ENCODE measurements around the gene LNX2. TPM values are rescaled to one million over a fixed set of nuclear protein-coding genes. Genes with fewer than 3 reads are reported as not detected.
"Not testable (repeated sequence)": the region's sequence is repeated elsewhere in the genome, so short reads cannot be mapped to it uniquely, and the experiment has no call there.

Gene LNX2
- total and polyA plus RNA-seq, 7 experiments from 2014 or later, result 3.2 to 10.7 (median 4.5) TPM

DNA sequence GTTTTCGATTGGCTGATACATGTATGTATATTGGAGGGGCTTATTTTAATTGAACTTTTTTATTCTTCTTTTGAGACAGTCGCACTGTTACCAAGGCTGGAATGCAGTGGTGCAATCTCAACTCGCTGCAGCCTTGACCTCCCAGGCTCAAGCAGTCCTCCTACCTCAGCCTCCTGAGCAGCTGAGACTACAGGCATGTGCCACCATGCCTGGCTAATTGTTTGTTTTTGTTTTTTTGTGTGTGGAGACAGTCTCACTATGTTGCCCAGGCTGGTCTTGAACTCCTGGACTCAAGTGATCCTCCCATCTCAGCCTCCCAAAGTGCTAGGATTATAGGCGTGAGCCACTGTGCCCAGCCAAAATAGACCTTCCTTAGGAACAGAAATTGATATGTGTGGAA lies 8.4 kb upstream of the LNX2 start:
- not testable (repeated sequence) for DNase-seq; H3K9me3 Mint-ChIP-seq; H3K27ac Mint-ChIP-seq; H3K9me3 ChIP-seq (ENCODE audit: control insufficient read depth in 2 of 3, low read length in 3 of 3); H3K27ac ChIP-seq (ENCODE audit: low read depth, low read length); ATAC-seq; H3K27me3 ChIP-seq (ENCODE audit: control insufficient read depth in 2 of 2, insufficient read depth in 2 of 2, low read length in 2 of 2); H3K36me3 ChIP-seq (ENCODE audit: control insufficient read depth in 2 of 3, insufficient read depth in 3 of 3, low read length in 3 of 3); H3K27me3 Mint-ChIP-seq; H3K4me3 Mint-ChIP-seq; H3K4me3 ChIP-seq (ENCODE audit: low read length)
- Mint-ChIP-seq H3K4me1 (peaks cover 43 to 92% (median 87%) of the 10 kb centered on the region in 7 donors), H3K36me3 (peaks cover 0 to 58% (median 36%) of the 10 kb centered on the region in 5 donors)
- ChIA-PET CTCF (interaction anchor here (0.5 kb wide), 1 partner anchor 252 kb away, joined by 3 read pairs; no protein-coding TSS in a partner anchor), POLR2A (interaction anchor here (1.1 kb wide), 1 partner anchor 8 kb away, joined by 3 read pairs; the partner anchor contains the start of gene LNX2)
- intact Hi-C loops (cut with micrococcal nuclease), result loop anchor here in 1 of 2 donors (10.0 kb wide), 1 partner anchor 1444 kb away; no protein-coding TSS in a partner anchor
- peaks cover 8 to 11% of the 10 kb centered on the region in 2 donors for H3K4me1 ChIP-seq (ENCODE audit: control insufficient read depth in 2 of 2, insufficient read depth in 2 of 2, low read length in 2 of 2)

GRCh38 chr13:27628081-27628480 lies 7.8 kb upstream of the LNX2 start:
- H3K27me3 ChIP-seq (ENCODE audit: control insufficient read depth in 2 of 2, insufficient read depth in 2 of 2, low read length in 2 of 2), result no peaks in the 10 kb centered on the region
- Mint-ChIP-seq H3K36me3 (peaks cover 0 to 64% (median 38%) of the 10 kb centered on the region in 5 donors), H3K4me1 (peaks cover 49 to 96% (median 87%) of the 10 kb centered on the region in 7 donors), H3K9me3 (no peaks in the 10 kb centered on the region), H3K27me3 (no peaks in the 10 kb centered on the region), H3K27ac (peak overlapping the region in 1 of 9 donors; percentile 10), H3K4me3 (peak overlapping the region in 1 of 10 donors; percentile 28)
- H3K36me3 ChIP-seq (ENCODE audit: control insufficient read depth in 2 of 3, insufficient read depth in 3 of 3, low read length in 3 of 3), result peaks cover 0 to 5% (median 0%) of the 10 kb centered on the region in 3 experiments
- no peak overlapping the region for H3K4me3 ChIP-seq (ENCODE audit: low read length)
- peaks cover 13 to 18% of the 10 kb centered on the region in 2 donors for H3K4me1 ChIP-seq (ENCODE audit: control insufficient read depth in 2 of 2, insufficient read depth in 2 of 2, low read length in 2 of 2)
- intact Hi-C loops (cut with micrococcal nuclease), result loop anchor here in 1 of 2 donors (10.0 kb wide), 1 partner anchor 1443 kb away; no protein-coding TSS in a partner anchor
- DNase-seq (no peak), ATAC-seq (no peak)
- POLR2A ChIA-PET, result no interaction called here
- H3K9me3 ChIP-seq (ENCODE audit: control insufficient read depth in 2 of 3, low read length in 3 of 3), result no peaks in the 10 kb centered on the region
- H3K27ac ChIP-seq (ENCODE audit: low read depth, low read length), result no peak overlapping the region
- CTCF ChIA-PET, result no interaction called here

DNA sequence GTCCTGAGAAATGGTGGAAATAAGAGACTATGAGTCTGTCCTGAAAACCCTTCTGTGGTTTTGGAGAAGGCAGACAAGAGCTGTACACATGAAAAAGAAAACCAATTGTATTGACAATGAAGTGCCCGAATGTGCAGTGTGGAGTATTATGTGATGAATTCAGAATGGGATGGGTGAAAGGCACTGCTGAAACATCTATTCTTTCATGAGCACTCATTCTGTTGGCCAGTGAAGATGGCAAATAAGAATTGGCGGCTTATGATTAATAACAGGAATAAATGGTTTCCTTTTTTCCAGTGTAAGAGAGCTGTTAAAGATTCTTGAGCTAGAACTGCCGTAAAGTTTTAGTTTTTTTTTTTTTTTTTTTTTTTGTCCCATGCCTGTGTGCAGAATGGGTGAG lies 7.1 kb upstream of the LNX2 start:
- no peak for ATAC-seq

DNA sequence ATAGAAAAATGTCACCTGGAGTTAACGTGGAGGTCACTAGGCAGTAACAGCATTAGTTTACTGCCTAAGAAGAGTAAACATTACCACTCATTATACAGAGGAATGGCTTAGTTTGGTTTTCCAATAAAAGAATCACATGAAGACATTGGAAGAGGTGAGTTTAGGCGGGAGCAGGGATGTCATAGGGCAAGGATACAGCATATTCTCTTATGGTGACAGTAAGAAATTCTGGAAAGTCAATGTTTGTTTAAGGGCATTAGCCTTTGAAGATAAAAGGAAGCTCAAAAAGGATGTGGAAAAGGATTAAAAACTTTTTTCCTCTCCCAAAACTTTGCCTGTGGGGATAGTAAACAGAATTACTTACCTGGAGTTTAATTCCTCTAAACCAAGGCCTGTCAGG lies 5.5 kb upstream of the LNX2 start:
- Mint-ChIP-seq H3K36me3 (peaks cover 0 to 48% (median 37%) of the 10 kb centered on the region in 5 donors), H3K9me3 (peaks cover 0 to 2% (median 0%) of the 10 kb centered on the region in 11 donors), H3K4me1 (peaks cover 51 to 85% (median 75%) of the 10 kb centered on the region in 7 donors), H3K27me3 (no peaks in the 10 kb centered on the region), H3K4me3 (no peak overlapping the region), H3K27ac (peak overlapping the region in 1 of 9 donors; percentile 43)
- H3K27ac ChIP-seq (ENCODE audit: low read depth, low read length), result no peak overlapping the region
- ChIA-PET CTCF (no interaction called here), POLR2A (no interaction called here)
- intact Hi-C loops (cut with micrococcal nuclease), result loop anchor here in 1 of 2 donors (10.0 kb wide), 1 partner anchor 1441 kb away; no protein-coding TSS in a partner anchor
- no peak overlapping the region for H3K4me3 ChIP-seq (ENCODE audit: low read length)
- H3K36me3 ChIP-seq (ENCODE audit: control insufficient read depth in 2 of 3, insufficient read depth in 3 of 3, low read length in 3 of 3), result peaks cover 0 to 7% (median 2%) of the 10 kb centered on the region in 3 experiments
- DNase-seq (no peak), ATAC-seq (no peak)
- H3K4me1 ChIP-seq (ENCODE audit: control insufficient read depth in 2 of 2, insufficient read depth in 2 of 2, low read length in 2 of 2), result peaks cover 21 to 27% of the 10 kb centered on the region in 2 donors
- H3K9me3 ChIP-seq (ENCODE audit: control insufficient read depth in 2 of 3, low read length in 3 of 3), result no peaks in the 10 kb centered on the region
- no peaks in the 10 kb centered on the region for H3K27me3 ChIP-seq (ENCODE audit: control insufficient read depth in 2 of 2, insufficient read depth in 2 of 2, low read length in 2 of 2)

More for the DNA sequence above, 7.1 kb upstream of the LNX2 start:
- intact Hi-C loops (cut with micrococcal nuclease), result loop anchor here in 1 of 2 donors (10.0 kb wide), 1 partner anchor 1443 kb away; no protein-coding TSS in a partner anchor
- H3K4me1 ChIP-seq (ENCODE audit: control insufficient read depth in 2 of 2, insufficient read depth in 2 of 2, low read length in 2 of 2), result peaks cover 20 to 25% of the 10 kb centered on the region in 2 donors
- H3K27me3 Mint-ChIP-seq, result no peaks in the 10 kb centered on the region
- no peaks in the 10 kb centered on the region for H3K9me3 ChIP-seq (ENCODE audit: control insufficient read depth in 2 of 3, low read length in 3 of 3)
- no peak overlapping the region for H3K4me3 ChIP-seq (ENCODE audit: low read length)
- no peak overlapping the region for H3K27ac ChIP-seq (ENCODE audit: low read depth, low read length)
- H3K9me3 Mint-ChIP-seq, result no peaks in the 10 kb centered on the region
- peaks cover 0 to 63% (median 38%) of the 10 kb centered on the region in 5 donors for H3K36me3 Mint-ChIP-seq
- DNase-seq, result no peak
- no peak overlapping the region for H3K4me3 Mint-ChIP-seq
- ChIA-PET CTCF (no interaction called here), POLR2A (interaction anchor here (0.7 kb wide), 1 partner anchor 176 kb away, joined by 3 read pairs; no protein-coding TSS in a partner anchor)
- no peaks in the 10 kb centered on the region for H3K27me3 ChIP-seq (ENCODE audit: control insufficient read depth in 2 of 2, insufficient read depth in 2 of 2, low read length in 2 of 2)
- peaks cover 56 to 96% (median 87%) of the 10 kb centered on the region in 7 donors for H3K4me1 Mint-ChIP-seq
- no peak overlapping the region for H3K27ac Mint-ChIP-seq
- H3K36me3 ChIP-seq (ENCODE audit: control insufficient read depth in 2 of 3, insufficient read depth in 3 of 3, low read length in 3 of 3), result peaks cover 0 to 7% (median 0%) of the 10 kb centered on the region in 3 experiments

- DNase-seq (no peak), ATAC-seq (no peak)
- Histone ChIP-seq H3K36me3 (ENCODE audit: control insufficient read depth in 2 of 3, insufficient read depth in 3 of 3, low read length in 3 of 3) (peaks cover 0 to 7% (median 4%) of the 10 kb centered on the region in 3 experiments), H3K27ac (ENCODE audit: low read depth, low read length) (no peak overlapping the region), H3K4me3 (ENCODE audit: low read length) (no peak overlapping the region), H3K9me3 (ENCODE audit: control insufficient read depth in 2 of 3, low read length in 3 of 3) (no peaks in the 10 kb centered on the region), H3K4me1 (ENCODE audit: control insufficient read depth in 2 of 2, insufficient read depth in 2 of 2, low read length in 2 of 2) (peaks cover 21 to 28% of the 10 kb centered on the region in 2 donors), H3K27me3 (ENCODE audit: control insufficient read depth in 2 of 2, insufficient read depth in 2 of 2, low read length in 2 of 2) (no peaks in the 10 kb centered on the region)
- CTCF ChIA-PET, result no interaction called here
- H3K4me3 Mint-ChIP-seq, result peak overlapping the region in 6 of 10 donors; percentile 2 to 96 (median 62)
- H3K9me3 Mint-ChIP-seq, result peaks cover 0 to 2% (median 0%) of the 10 kb centered on the region in 11 donors
- H3K27ac Mint-ChIP-seq, result peak overlapping the region in 1 of 9 donors; percentile 20
- peaks cover 53 to 79% (median 71%) of the 10 kb centered on the region in 7 donors for H3K4me1 Mint-ChIP-seq
- H3K27me3 Mint-ChIP-seq, result no peaks in the 10 kb centered on the region
- POLR2A ChIA-PET, result interaction anchor here (0.8 kb wide), 1 partner anchor 198 kb away, joined by 3 read pairs; no protein-coding TSS in a partner anchor
- intact Hi-C loops (cut with micrococcal nuclease), result loop anchor here (5.0 to 10.0 kb wide), 7 partner anchors 33 to 1439 kb away; partner anchors contain the start of gene RNF6 (in 1 of the 2)
- peaks cover 0 to 42% (median 34%) of the 10 kb centered on the region in 5 donors for H3K36me3 Mint-ChIP-seq
These were observed 3.7 kb upstream of the LNX2 start for GRCh38 chr13:27624071-27624470.

DNA sequence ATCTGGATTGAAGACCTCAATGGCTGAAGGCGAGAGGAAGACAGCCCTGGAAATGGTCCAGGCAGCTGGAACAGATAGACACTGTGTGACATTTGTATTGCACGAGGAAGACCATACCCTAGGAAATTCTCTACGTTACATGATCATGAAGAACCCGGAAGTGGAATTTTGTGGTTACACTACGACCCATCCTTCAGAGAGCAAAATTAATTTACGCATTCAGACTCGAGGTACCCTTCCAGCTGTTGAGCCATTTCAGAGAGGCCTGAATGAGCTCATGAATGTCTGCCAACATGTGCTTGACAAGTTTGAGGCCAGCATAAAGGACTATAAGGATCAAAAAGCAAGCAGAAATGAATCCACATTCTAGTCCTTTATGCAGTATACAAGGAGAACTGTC lies 2.6 kb upstream of the LNX2 start:
- Histone ChIP-seq H3K27me3 (ENCODE audit: control insufficient read depth in 2 of 2, insufficient read depth in 2 of 2, low read length in 2 of 2) (no peaks in the 10 kb centered on the region), H3K36me3 (ENCODE audit: control insufficient read depth in 2 of 3, insufficient read depth in 3 of 3, low read length in 3 of 3) (peaks cover 0 to 7% (median 4%) of the 10 kb centered on the region in 3 experiments), H3K4me3 (ENCODE audit: low read length) (peak overlapping the region; percentile 95), H3K27ac (ENCODE audit: low read depth, low read length) (no peak overlapping the region), H3K4me1 (ENCODE audit: control insufficient read depth in 2 of 2, insufficient read depth in 2 of 2, low read length in 2 of 2) (peaks cover 32 to 36% of the 10 kb centered on the region in 2 donors), H3K9me3 (ENCODE audit: control insufficient read depth in 2 of 3, low read length in 3 of 3) (no peaks in the 10 kb centered on the region)
- H3K9me3 Mint-ChIP-seq, result peaks cover 0 to 2% (median 0%) of the 10 kb centered on the region in 11 donors
- peaks cover 55 to 79% (median 73%) of the 10 kb centered on the region in 7 donors for H3K4me1 Mint-ChIP-seq
- peak overlapping the region in 6 of 9 donors; percentile 25 to 98 (median 90) for H3K27ac Mint-ChIP-seq
- peaks cover 0 to 39% (median 32%) of the 10 kb centered on the region in 5 donors for H3K36me3 Mint-ChIP-seq
- intact Hi-C loops (cut with micrococcal nuclease), result loop anchor here (5.0 to 10.0 kb wide), 7 partner anchors 34 to 1438 kb away; partner anchors contain the start of gene RNF6 (in 1 of the 2)
- ChIA-PET CTCF (interaction anchor here (1.0 kb wide), 1 partner anchor 9 kb away, joined by 3 read pairs; no protein-coding TSS in a partner anchor), POLR2A (interaction anchor here (0.7 to 6.3 kb wide), 6 partner anchors 11 to 437 kb away, joined by 3 to 86 read pairs (median 6); partner anchors contain the start of genes GTF3A and MTIF3)
- H3K27me3 Mint-ChIP-seq, result no peaks in the 10 kb centered on the region
- ATAC-seq, result no peak
- DNase-seq, result no peak
- H3K4me3 Mint-ChIP-seq, result peak overlapping the region; percentile 89 to 97 (median 95)

All from naive thymus-derived CD4-positive, alpha-beta T cell (primary cell).